Iris pigment epithelial cell (primary cell): Measurements from ENCODE around the gene MUC12.
"Not testable (repeated sequence)": the region's sequence is repeated elsewhere in the genome, so short reads cannot be mapped to it uniquely, and the experiment has no call there.

Experiments used
- DNase-seq: peaks from one replicate; pipeline ENCODE4 v3.0.0-alpha.2; 2011; ENCODE audit warnings: low read depth

Gene MUC12

DNA sequence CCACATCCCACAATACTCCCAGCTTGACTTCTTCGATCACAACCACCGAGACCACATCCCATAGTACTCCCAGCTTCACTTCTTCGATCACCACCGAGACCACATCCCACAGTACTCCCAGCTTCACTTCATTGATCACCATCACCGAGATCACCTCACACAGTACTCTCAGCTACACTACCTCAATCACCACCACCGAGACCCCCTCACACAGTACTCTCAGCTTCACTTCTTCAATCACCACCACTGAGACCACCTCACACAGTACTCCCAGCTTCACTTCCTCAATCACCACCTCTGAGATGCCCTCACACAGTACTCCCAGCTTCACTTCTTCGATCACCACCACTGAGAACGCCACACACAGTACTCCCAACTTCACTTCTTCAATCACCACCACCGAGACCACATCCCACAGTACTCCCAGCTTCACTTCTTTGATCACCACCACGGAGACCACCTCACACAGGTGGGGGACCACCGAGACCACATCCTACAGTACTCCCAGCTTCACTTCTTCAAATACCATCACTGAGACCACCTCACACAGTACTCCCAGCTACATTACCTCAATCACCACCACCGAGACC, 11.4 kb upstream of the MUC12 start:
- DNase-seq = no peak

DNA sequence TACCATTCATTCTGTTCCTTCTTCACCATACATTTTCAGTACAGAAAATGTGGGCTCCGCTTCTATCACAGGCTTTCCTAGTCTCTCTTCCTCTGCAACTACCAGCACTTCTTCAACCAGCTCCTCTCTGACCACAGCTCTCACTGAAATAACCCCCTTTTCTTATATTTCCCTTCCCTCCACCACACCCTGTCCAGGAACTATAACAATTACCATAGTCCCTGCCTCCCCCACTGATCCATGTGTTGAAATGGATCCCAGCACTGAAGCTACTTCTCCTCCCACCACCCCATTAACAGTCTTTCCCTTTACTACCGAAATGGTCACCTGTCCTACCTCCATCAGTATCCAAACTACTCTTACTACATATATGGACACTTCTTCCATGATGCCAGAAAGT, 9.5 kb upstream of the MUC12 start:
- DNase-seq = no peak

DNA sequence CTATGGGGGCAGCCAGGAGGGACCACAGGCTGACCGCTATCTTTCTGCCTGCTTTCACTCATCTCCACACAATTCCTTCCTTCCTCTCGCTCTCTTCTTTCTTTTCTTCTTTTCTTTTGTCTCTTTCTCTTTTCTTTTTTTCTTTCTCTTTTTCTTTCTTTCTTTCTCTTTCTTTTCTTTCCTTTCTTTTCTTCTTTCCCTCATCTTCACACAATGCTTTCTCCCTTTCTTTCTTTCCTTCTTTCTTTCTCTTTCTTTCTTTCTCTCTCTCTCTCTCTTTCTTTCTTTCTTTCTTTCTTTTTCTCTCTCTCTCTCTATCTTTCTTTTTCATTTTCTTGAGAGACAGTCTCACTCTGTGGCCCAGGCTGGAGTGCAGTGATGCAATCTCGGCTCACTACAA, 6.8 kb upstream of the MUC12 start:
- DNase-seq = no peak

DNA sequence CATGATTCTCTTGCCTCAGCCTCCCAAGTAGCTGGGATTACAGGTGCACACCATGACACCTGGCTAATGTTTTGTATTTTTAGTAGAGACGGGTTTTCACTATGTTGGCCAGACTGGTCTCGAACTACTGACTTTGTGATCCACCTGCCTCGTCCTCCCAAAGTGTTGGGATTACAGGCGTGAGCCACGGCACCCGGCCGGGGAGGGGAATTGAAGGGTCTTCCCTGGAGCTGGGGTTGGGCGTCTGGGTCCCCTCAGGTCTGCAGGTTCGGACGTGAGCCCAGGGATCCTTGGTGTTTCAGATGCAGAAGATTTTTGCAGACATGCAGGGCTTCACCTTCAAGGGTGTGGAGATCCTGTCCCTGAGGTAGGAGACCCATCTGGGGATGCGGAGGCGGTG, 6.0 kb upstream of the MUC12 start:
- DNase-seq = no peak

DNA sequence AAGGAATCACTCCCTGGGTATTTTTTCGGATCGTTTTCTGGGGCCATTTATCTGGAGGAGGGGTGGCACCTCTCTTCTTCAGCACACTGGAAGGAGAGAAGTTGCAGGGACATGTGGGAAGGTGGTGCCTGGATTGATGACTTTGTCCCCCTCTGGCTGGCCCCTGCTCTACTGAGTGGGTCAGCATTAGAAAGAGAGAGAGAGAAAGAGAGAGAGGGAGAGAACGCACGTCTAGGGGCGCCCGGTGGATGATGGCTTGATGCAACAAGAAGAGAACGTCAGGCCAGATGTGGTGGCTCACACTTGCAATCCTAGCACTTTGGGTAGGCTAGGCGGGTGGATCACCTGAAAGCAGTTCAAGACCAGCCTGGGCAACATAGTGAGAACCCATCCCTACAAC, 5.5 kb upstream of the MUC12 start:
- no peak for DNase-seq

DNA sequence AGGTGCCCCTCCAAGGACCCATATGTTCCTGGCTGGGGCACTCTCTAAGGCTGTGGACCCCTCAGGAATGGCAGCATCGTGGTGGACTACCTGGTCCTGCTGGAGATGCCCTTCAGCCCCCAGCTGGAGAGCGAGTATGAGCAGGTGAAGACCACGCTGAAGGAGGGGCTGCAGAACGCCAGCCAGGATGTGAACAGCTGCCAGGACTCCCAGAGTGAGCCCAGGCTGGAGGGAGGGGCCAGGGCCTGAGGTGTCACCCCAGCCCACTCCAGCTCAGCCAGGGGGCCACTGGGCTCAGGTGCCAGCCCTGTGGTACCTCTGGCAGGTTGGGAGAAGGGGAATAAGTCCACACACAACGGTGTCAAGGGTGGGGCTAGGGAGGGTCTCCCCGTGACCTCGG, 4.7 kb upstream of the MUC12 start:
- no peak for DNase-seq

DNA sequence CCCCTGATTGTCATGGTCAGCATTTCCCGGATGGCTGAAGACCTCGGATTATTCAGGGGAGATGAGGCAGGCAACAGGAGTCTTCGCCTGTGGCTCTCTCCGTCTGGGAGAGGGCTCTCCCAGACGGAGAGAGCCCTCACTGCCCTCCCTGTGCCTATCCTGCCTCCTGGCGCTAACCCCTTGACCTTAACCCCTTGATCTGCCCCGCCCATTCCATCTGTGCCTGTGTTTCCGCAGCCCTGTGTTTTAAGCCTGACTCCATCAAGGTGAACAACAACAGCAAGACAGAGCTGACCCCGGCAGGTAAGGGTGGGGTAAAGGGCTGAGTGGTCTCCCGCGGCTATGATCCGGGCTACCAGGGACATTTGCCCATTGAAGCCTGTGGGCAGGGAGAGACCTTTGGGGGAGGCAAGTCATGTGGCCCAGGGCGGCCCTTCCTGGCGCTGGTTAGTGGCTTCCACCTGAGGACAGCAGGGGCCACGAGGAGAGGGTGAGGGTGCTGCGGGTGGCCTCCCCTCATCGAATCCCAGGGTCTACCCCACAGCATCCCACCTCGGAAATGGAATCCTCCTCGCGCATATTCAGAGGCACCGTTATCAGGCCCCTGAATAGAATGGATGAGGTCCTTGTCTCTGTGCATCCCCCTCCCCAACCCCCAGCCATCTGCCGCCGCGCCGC, 4.2 kb upstream of the MUC12 start:
- DNase-seq = no peak

DNA sequence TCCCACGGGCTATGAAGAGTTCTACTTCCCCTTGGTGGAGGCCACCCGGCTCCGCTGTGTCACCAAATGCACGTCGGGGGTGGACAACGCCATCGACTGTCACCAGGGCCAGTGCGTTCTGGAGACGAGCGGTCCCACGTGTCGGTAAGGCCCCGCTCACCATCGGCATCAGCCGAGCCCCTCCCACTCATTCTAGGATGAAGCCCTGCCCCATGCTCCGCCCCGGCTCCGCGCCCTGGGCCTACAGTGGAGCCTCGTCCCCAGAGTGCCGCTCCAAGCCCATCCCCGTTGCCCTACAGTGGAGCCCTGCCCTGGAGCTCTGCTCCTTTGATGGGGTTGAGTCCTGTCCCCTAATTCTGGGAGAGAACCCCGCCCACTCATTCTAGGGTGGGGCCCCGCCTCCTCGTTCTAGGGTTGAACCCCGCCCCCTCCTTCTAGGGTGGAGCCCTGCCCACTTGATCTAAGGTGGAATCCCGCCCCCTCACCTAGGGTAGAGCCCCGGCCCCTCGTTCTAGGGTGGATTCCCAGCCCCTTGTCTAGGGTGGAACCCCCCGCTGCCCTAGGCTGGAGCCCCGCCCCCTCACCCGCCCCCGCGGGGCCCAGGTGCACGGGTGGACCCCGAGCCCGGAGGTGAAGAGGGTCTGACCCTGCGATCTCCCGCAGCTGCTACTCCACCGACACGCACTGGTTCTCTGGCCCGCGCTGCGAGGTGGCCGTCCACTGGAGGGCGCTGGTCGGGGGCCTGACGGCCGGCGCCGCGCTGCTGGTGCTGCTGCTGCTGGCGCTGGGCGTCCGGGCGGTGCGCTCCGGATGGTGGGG, 3.4 kb upstream of the MUC12 start:
- DNase-seq = peak; percentile 66

DNA sequence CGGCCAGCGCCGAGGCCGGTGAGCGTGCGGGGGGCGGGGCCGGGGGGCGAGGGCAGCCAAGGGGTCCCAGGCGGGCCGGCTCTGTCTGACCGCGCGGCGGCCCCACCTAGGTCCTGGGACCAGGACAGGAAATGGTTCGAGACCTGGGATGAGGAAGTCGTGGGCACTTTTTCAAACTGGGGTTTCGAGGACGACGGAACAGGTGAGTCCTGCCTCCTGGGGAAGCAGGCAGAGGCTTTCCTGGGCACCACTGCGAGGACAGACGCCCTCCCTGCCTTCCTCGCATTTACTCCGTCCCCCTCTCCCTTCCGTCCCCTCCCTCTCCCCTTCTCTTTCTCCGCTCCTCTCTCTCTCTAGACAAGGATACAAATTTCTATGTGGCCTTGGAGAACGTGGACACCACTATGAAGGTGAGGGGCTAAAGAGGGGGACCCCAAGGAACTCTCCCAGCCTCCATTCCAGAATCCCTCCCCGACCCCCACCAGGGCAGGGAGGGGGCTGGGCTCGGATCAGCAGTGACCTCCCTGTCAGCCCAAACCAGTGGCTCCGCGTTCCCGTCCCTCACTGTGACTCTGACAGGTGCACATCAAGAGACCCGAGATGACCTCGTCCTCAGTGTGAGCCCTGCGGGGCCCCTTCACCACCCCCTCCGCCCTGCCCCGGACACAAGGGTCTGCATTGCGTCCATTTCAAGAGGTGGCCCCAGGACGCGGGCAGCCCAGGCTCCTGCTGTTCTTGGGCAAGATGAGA, 2.6 kb upstream of the MUC12 start:
- no peak for DNase-seq

DNA sequence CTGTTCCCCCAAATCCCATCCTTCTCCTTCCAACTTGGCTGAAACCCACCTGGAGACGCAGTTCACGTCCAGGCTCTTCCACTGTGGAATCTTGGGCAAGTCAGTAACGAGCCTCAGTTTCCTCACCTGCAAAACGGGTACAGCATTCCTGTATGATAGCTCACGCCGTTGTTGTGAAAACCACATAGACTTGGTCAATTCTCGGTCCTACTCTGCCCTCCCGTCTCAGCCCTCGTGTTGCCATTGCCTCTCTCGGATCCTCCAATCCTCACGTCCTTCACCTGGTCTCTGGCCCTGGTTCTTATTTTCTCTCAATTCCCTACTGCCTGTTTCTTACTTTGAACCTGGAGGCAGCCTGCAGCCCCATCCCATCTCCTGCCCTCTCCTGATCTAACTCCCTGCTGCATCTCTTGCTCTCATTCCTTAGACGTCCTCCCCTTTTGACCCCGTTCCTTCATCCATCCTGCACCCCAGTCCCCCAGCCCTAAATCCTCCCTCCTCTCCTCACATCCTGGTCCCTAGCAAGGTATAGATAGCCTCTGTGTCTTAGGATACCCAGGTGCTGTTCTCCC, 2.0 kb upstream of the MUC12 start:
- no peak for DNase-seq

DNA sequence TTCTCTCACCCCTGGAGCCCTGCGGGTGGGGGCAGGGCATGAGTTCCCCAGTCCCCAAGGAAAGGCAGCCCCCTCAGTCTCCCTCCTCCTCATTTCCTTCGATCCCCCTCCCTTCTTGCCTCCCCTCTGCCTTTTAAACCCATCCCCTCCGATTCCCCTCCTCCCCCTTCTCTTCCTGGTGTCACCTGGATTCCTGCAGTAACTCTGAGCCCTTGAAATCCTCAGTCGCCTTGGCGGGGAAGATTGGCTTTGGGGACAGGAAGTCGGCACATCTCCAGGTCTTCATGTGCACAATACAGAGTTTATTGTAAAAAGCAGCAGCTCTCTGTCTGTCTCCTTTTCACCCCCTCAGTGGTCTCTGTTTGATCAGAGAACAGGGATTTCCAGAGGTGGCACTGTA, 1.3 kb upstream of the MUC12 start:
- DNase-seq = no peak

DNA sequence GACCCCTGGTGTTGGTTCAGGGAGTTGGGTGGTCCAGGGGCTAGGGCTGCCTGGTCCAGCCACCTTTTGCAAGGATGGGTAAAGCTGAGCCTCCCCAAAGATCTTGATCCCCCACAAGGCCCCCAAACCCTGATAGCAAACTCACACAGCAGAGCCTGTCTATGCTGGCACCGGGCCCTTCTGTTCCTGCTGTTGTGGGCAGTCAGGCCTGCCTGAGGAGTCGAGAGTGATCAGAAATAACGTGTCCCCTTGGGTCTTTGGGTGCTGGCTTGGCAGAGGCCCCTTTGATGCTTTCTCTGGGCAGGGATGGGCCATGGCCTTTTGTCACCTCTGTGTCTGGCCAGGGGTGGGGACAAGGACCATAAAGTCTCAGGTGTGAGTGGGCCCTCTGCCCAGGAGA, 715 bp upstream of the MUC12 start:
- DNase-seq = no peak

DNA sequence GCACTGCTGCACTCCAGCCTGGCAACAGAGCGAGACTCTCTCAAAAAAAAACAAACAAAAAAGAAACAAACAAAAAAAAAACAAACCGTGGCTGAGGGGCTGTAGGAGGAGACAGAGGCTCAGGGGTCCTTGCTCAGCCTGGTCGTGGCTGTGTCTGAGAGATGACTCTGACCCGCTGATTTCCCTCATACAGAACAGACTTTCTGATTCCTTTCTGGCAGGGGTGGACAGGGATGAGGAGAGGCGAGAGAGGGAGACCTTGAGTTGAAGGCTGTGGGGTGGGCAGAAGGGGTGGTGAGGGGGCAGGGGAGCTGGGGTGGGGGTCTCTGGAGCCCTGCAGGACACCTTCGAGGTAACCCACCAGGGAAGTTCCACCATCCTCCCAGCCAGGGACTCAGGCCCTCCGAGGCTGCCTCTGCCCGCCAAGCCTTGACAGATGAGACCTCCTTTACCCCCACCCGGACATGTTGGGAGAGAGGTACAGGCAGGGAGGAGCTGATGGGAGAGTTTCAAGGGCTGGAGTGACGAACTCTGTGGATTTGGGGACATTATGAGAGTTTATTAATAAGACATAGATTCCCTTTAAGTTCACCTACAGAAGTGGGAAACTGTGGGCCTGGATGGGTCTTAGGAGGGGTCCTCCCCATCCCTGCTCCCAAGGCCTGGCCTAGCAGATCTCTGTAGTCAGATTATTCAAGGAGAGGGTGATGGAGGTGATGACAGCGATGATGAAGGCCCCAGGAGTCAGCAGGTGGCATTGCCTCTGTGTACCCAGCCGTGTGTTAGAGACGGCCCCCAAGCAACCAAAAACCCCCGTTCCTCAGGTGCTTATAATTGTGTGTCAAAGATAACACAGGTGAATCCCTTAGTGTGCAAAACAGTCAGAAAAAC, 2.0 kb downstream of the MUC12 start:
- no peak for DNase-seq

DNA sequence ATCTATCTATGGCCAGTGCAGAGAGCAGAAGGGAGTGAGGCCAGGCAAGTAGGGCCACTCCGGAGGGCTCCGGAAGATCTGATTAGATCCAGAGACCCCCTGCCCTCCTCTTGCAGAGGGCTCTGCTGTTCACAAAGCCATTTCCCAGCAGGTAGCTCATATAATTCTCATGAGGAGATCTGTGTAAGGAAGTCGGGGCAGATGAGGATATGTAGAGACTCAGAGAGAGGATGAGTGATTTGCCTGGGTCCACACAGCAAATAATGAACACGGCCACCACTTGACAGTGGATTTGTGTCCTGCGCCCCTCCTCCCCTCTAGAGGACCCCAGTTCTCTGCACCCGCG, 2.6 kb downstream of the MUC12 start:
- DNase-seq = no peak

DNA sequence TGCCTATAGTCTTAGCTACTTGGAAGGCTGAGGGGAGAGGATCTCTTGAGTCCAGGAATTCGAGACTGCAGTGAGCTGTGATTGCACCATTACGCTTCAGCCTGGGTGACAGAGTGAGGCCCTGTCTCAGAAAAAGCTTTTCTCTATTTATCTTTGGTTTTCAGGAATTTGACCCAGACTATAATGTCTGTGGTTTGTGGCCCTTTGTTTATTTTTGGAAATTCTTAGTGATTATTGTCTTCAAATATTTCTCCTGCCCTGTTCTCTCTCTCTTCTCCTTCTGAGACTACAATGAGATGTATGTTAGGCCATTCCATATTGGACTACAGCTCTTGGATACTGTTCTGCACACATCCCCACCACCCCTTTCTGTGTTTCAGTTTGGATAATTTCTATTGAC, 4.7 kb downstream of the MUC12 start:
- DNase-seq = peak; percentile 50

DNA sequence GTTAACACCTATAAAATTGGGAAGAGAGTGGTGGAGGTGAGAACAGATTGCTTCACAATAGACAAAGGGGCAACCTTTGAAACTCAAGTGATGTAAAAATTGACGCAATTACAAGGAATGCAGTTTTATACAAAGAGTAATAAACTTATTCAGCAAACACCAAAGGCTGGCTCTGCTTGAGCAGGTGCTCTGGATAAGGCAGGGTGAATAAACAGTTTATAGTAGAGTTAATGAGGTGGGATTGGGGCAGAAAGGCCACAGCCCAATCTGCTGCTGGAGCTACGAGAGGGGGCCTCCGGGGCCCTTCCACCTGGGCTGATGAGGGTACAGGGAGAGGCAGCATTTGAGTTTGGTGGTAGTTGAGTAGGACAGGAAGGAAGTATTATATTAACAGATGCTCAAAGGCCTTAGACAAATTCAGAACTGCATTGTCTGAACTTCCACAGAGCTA, 6.0 kb downstream of the MUC12 start:
- no peak for DNase-seq

DNA sequence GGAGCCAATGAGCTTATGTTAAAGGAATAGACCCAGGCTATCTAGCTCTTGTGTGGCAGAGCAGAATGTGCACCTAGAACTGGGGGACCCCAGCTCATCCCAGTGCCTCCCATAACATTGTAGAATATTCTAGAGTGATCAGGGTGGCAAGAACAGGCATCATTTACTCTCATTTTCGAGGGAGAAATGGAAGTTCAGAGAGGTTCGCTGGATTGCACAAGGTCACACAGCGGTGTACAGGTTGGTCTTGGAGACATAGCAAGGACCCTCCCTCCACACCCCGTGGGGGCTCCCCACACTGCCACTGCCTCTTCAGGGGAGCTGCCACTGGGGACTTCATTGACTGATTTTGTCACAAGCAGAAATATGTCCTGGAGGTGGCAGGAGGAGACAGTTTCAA, 8.9 kb downstream of the MUC12 start:
- DNase-seq = no peak

DNA sequence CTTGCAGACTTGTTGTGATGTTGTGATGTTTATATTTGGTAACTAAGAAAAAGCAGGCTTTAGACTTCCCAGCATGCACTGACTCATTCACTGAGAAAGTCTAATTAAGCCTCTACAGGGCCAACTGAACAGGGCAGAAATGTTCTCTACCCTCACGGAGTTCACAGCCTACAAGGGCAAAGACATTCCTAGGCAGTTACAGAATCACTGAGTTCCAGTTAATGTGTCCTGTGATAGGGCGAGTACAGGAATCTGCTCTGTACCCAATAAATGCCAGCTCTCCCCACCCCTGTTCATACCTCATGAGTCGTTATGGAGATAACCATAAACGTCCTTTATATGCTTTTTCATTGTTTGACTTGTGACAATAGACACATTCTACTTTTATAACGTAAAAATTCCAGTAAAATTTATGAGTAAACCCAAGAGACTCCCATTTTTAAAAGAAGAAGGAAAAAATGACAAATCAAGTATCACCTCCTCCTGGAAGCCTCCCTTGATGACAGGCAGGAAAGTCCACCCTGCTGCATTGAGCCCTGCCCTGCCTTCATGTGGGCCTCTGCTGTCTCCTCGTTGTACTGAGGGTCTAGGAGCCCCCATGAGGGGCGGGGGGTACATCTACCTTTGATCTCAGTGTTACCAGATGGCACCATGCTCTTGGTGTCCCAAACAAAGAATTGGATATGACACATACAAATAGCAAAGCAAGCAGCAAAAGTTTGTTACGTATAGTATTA, 14.3 kb downstream of the MUC12 start:
- peak; percentile 82 for DNase-seq

DNA sequence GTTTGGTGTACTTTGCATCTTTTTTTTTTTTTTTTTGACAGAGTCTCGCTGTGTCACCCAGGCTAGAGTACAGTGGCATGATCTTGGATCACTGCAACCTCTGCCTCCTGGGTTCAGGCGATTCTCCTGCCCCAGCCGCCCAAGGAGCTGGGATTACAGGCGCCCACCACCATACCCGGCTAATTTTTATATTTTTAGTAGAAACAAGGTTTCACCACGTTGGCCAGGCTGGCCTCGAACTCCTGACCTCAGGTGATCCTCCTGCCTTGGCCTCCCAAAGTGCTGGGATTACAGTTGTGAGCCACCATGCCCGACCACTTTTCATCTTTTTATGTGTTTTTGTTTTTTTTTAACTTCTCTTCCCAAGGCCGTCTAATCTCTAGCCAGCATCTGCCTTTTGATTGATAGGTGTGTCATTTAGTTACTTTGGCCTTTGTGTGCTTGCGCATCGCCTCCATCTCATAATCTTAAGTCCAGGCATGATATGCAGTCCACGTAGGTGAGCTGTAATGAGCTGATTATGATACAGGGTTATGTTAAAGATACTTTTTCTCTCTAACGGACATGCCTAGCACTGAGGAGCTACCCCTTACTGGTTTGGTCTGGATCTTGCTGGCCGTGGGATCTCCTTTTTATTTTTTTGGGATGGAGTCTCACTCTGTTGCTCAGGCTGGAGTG, 15.0 kb downstream of the MUC12 start:
- DNase-seq = not testable (repeated sequence)
